Measurements from ENCODE around the gene MSRB3.

DNA sequence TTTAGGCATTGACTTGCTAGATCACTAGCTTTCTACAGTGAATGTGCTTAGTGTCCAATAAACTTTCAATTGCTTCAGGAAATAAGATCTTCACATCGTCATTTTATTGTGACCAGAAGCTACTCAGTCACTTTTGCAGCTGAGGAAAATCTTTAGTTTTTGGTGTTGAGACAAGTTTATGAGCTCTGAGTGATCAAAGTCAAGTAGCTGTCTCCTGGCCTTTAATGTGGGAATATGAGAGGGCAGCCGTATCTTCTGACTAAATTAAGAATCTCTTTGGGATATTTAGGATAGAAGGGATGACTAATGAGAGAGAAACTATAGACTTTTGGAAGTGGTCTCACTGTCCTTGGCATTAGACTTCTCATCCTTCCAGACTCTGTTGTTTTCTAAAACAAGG lies 21.6 kb downstream of the MSRB3 start:
- TF ChIP-seq POLR2AphosphoS5 (IDR thresholded peaks at IDR 0.05; ENCODE audit: low read depth, low read length) (no peak), HDAC6 (IDR thresholded peaks at IDR 0.05; ENCODE audit: low read depth, low read length) (no peak), SRF (IDR thresholded peaks at IDR 0.05; ENCODE audit: low read depth, low read length) (no peak), YY1 (IDR thresholded peaks at IDR 0.05; ENCODE audit: low read depth, low read length) (no peak)
- TF ChIP-seq, protein P1, sequence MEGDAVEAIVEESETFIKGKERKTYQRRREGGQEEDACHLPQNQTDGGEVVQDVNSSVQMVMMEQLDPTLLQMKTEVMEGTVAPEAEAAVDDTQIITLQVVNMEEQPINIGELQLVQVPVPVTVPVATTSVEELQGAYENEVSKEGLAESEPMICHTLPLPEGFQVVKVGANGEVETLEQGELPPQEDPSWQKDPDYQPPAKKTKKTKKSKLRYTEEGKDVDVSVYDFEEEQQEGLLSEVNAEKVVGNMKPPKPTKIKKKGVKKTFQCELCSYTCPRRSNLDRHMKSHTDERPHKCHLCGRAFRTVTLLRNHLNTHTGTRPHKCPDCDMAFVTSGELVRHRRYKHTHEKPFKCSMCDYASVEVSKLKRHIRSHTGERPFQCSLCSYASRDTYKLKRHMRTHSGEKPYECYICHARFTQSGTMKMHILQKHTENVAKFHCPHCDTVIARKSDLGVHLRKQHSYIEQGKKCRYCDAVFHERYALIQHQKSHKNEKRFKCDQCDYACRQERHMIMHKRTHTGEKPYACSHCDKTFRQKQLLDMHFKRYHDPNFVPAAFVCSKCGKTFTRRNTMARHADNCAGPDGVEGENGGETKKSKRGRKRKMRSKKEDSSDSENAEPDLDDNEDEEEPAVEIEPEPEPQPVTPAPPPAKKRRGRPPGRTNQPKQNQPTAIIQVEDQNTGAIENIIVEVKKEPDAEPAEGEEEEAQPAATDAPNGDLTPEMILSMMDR (IDR thresholded peaks at IDR 0.05; ENCODE audit: control extremely low read depth in 1 of 3, insufficient read depth in 1 of 3, low read depth in 1 of 3, low read length in 3 of 3) = no peak
- TF ChIP-seq, protein P2, sequence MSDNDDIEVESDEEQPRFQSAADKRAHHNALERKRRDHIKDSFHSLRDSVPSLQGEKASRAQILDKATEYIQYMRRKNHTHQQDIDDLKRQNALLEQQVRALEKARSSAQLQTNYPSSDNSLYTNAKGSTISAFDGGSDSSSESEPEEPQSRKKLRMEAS (IDR thresholded peaks at IDR 0.05) = no peak
- TF ChIP-seq, protein P3, sequence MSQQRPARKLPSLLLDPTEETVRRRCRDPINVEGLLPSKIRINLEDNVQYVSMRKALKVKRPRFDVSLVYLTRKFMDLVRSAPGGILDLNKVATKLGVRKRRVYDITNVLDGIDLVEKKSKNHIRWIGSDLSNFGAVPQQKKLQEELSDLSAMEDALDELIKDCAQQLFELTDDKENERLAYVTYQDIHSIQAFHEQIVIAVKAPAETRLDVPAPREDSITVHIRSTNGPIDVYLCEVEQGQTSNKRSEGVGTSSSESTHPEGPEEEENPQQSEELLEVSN (IDR thresholded peaks at IDR 0.05) = no peak
